IPS-15b (cell line): Measurements from ENCODE around the gene GLS.
A peak's percentile ranks its signal among the peaks of the same experiment; 100 is the strongest.

Experiments
- H3K27me3 ChIP-seq: one replicate; pipeline ENCODE4 v1.6.1; 2013; ENCODE audit warnings: low read length; ENCODE audit not compliant: control insufficient read depth, insufficient read depth
- H3K36me3 ChIP-seq: one replicate; pipeline ENCODE4 v1.6.1; 2013; ENCODE audit warnings: low read length; ENCODE audit not compliant: control insufficient read depth, insufficient read depth
- H3K4me1 ChIP-seq: one replicate; pipeline ENCODE4 v1.6.1; 2013; ENCODE audit warnings: mild to moderate bottlenecking, low read length; ENCODE audit not compliant: control insufficient read depth, insufficient read depth
- H3K4me3 ChIP-seq: one replicate; pipeline ENCODE4 v1.5.1; 2013; ENCODE audit warnings: low read depth, low read length
- H3K9ac ChIP-seq: one replicate; pipeline ENCODE4 v1.6.1; 2013; ENCODE audit warnings: low read depth, mild to moderate bottlenecking, low read length
- H3K9me3 ChIP-seq: one replicate; pipeline ENCODE4 v1.6.1; 2013; ENCODE audit warnings: mild to moderate bottlenecking, low read length; ENCODE audit not compliant: control insufficient read depth, insufficient read depth

GLS gene

GRCh38 chr2:190880378-190881083 is at the start of gene GLS:
Gene GLS, plus strand, starts transcription at chr2:190880821. Its CDS starts 264 bp downstream, at chr2:190881085.
- Histone ChIP-seq H3K4me3 (peak within 1 kb of the TSS; percentile 77), H3K9ac (peak within 1 kb of the TSS; percentile 62), H3K36me3 (no peaks in the 10 kb centered on the region), H3K27me3 (no peaks in the 10 kb centered on the region), H3K9me3 (no peaks in the 10 kb centered on the region), H3K4me1 (peaks cover 6% of the 10 kb centered on the region)

GRCh38 chr2:190831941-190832340 is 48.7 kb upstream of the GLS start:
- Histone ChIP-seq H3K4me1 (no peaks in the 10 kb centered on the region), H3K9ac (no peak overlapping the region), H3K4me3 (no peak overlapping the region), H3K27me3 (no peaks in the 10 kb centered on the region), H3K36me3 (no peaks in the 10 kb centered on the region), H3K9me3 (no peaks in the 10 kb centered on the region)

- Histone ChIP-seq H3K4me1 (no peaks in the 10 kb centered on the region), H3K27me3 (no peaks in the 10 kb centered on the region), H3K9ac (no peak overlapping the region), H3K9me3 (no peaks in the 10 kb centered on the region), H3K36me3 (no peaks in the 10 kb centered on the region), H3K4me3 (no peak overlapping the region)
These were observed 45.8 kb upstream of the GLS start for GRCh38 chr2:190834890-190835208.

GRCh38 chr2:190835303-190835930 is 45.2 kb upstream of the GLS start:
- Histone ChIP-seq H3K4me3 (no peak overlapping the region), H3K9ac (no peak overlapping the region), H3K36me3 (no peaks in the 10 kb centered on the region), H3K9me3 (no peaks in the 10 kb centered on the region), H3K4me1 (no peaks in the 10 kb centered on the region), H3K27me3 (no peaks in the 10 kb centered on the region)

- H3K9me3 ChIP-seq: no peaks in the 10 kb centered on the region
- H3K4me1 ChIP-seq: no peaks in the 10 kb centered on the region
- no peak overlapping the region for H3K4me3 ChIP-seq
- no peaks in the 10 kb centered on the region for H3K36me3 ChIP-seq
- H3K27me3 ChIP-seq: no peaks in the 10 kb centered on the region
- H3K9ac ChIP-seq: no peak overlapping the region
These were observed 43.9 kb upstream of the GLS start for GRCh38 chr2:190836767-190837166.

GRCh38 chr2:190837420-190837819 is 43.2 kb upstream of the GLS start:
- Histone ChIP-seq H3K27me3 (no peaks in the 10 kb centered on the region), H3K9ac (no peak overlapping the region), H3K4me1 (no peaks in the 10 kb centered on the region), H3K4me3 (no peak overlapping the region), H3K9me3 (no peaks in the 10 kb centered on the region), H3K36me3 (no peaks in the 10 kb centered on the region)

GRCh38 chr2:190837952-190838361 is 42.7 kb upstream of the GLS start:
- no peaks in the 10 kb centered on the region for H3K9me3 ChIP-seq
- no peaks in the 10 kb centered on the region for H3K36me3 ChIP-seq
- H3K9ac ChIP-seq: no peak overlapping the region
- H3K4me1 ChIP-seq: no peaks in the 10 kb centered on the region
- no peaks in the 10 kb centered on the region for H3K27me3 ChIP-seq
- no peak overlapping the region for H3K4me3 ChIP-seq

- no peaks in the 10 kb centered on the region for H3K27me3 ChIP-seq
- H3K4me1 ChIP-seq: no peaks in the 10 kb centered on the region
- H3K9me3 ChIP-seq: no peaks in the 10 kb centered on the region
- H3K9ac ChIP-seq: no peak overlapping the region
- H3K4me3 ChIP-seq: no peak overlapping the region
- no peaks in the 10 kb centered on the region for H3K36me3 ChIP-seq
These were observed 42.1 kb upstream of the GLS start for GRCh38 chr2:190838492-190838910.

- Histone ChIP-seq H3K9ac (no peak overlapping the region), H3K4me1 (no peaks in the 10 kb centered on the region), H3K9me3 (no peaks in the 10 kb centered on the region), H3K36me3 (no peaks in the 10 kb centered on the region), H3K4me3 (no peak overlapping the region), H3K27me3 (no peaks in the 10 kb centered on the region)
These were observed 40.0 kb upstream of the GLS start for GRCh38 chr2:190840569-190841172.

GRCh38 chr2:190841707-190842505 is 38.7 kb upstream of the GLS start:
- H3K4me3 ChIP-seq: no peak overlapping the region
- H3K9me3 ChIP-seq: no peaks in the 10 kb centered on the region
- H3K27me3 ChIP-seq: no peaks in the 10 kb centered on the region
- no peak overlapping the region for H3K9ac ChIP-seq
- no peaks in the 10 kb centered on the region for H3K4me1 ChIP-seq
- H3K36me3 ChIP-seq: no peaks in the 10 kb centered on the region

- no peak overlapping the region for H3K4me3 ChIP-seq
- H3K27me3 ChIP-seq: no peaks in the 10 kb centered on the region
- no peak overlapping the region for H3K9ac ChIP-seq
- H3K36me3 ChIP-seq: no peaks in the 10 kb centered on the region
- no peaks in the 10 kb centered on the region for H3K9me3 ChIP-seq
- H3K4me1 ChIP-seq: no peaks in the 10 kb centered on the region
These were observed 38.0 kb upstream of the GLS start for GRCh38 chr2:190842606-190843104.
